Mucosa of rectum (tissue), 2 donors: ENCODE results near the gene YES1.

Experiments used
- H3K27ac ChIP-seq, 2 donors: one replicate each; pipeline ENCODE4 v1.7.0; 2013; ENCODE audit warnings: inconsistent platforms in 2 of 2, low read depth in 2 of 2, low read length in 2 of 2
- H3K27me3 ChIP-seq, 2 donors: one replicate each; pipeline ENCODE4 v1.7.0; 2013; ENCODE audit warnings: low read length in 2 of 2; ENCODE audit not compliant: control insufficient read depth in 2 of 2, insufficient read depth in 2 of 2
- H3K36me3 ChIP-seq, 2 donors: one replicate each; pipeline ENCODE4 v1.7.0; 2013; ENCODE audit warnings: low read length in 2 of 2; ENCODE audit not compliant: control insufficient read depth in 2 of 2, insufficient read depth in 2 of 2
- H3K4me1 ChIP-seq, 2 donors: one replicate each; pipeline ENCODE4 v1.7.0; 2013; ENCODE audit warnings: low read length in 2 of 2, mild to moderate bottlenecking in 1 of 2; ENCODE audit not compliant: control insufficient read depth in 2 of 2, insufficient read depth in 2 of 2
- H3K4me3 ChIP-seq, 2 donors: one replicate each; pipeline ENCODE4 v1.7.0; 2013; ENCODE audit warnings: low read length in 2 of 2
- H3K9ac ChIP-seq, 2 donors: one replicate each; pipeline ENCODE4 v1.7.0; 2013; ENCODE audit warnings: low read length in 2 of 2, low read depth in 1 of 2, mild to moderate bottlenecking in 1 of 2
- H3K9me3 ChIP-seq, 2 donors: one replicate each; pipeline ENCODE4 v1.7.0; 2013; ENCODE audit warnings: low read length in 2 of 2; ENCODE audit not compliant: control insufficient read depth in 2 of 2
- donor health status: healthy.
- donor health status: Normal muscosa, but diverticular disease.

Gene YES1

GRCh38 chr18:711310-711656, 100.8 kb downstream of the YES1 start:
- H3K9ac ChIP-seq: peak overlapping the region; percentile 72 to 73
- H3K27ac ChIP-seq: peak overlapping the region; percentile 80 to 84
- no peaks in the 10 kb centered on the region for H3K27me3 ChIP-seq
- peak overlapping the region; percentile 65 to 81 for H3K4me3 ChIP-seq
- peaks cover 0 to 2% of the 10 kb centered on the region in 2 donors for H3K36me3 ChIP-seq
- no peaks in the 10 kb centered on the region for H3K9me3 ChIP-seq
- peaks cover 0 to 5% of the 10 kb centered on the region in 2 donors for H3K4me1 ChIP-seq

DNA sequence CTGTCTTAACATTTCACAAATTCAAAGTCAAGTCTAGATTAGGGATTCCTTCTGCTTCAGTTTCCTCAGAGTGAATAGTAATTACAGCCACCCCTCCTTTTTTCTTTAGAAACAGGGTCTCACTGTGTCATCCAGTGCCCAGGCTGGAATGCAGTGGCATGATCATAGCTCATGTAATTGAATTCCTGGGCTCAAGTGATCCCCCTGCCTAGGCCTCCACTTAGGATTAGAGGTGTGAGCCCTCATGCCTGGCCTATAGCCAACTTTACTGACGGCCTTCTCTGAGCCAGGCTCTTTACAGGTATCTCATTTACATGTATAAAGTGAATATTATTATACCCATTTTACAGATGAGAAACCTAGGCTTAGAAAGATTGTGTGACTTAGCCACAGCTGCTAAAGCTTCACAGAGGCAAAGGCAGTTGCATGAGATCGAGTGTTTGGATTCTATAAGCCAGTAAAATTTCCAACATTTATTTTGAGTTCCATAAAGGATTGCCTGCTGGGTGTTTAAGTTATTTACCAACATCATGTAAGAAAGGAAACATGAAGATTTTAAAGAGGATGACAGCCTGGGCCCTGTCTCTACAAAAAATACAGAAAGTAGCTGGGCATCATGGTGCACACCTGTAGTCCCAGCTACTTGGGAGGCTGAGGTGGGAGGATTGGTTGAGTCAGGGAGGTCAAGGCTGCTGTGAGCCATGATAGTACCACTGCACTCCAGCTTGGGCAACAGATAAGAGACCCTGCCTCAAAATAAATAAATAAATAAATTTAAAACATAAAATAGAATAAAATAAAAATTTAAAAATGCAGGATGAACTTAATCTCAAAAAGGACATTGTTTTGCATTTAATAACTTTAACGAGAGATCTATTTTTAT, 101.4 kb downstream of the YES1 start:
- H3K4me3 ChIP-seq: peak overlapping the region in 1 of 2 donors; percentile 81
- peaks cover 0 to 5% of the 10 kb centered on the region in 2 donors for H3K4me1 ChIP-seq
- H3K9me3 ChIP-seq: no peaks in the 10 kb centered on the region
- H3K36me3 ChIP-seq: peaks cover 0 to 5% of the 10 kb centered on the region in 2 donors
- no peak overlapping the region for H3K27ac ChIP-seq
- H3K9ac ChIP-seq: no peak overlapping the region
- no peaks in the 10 kb centered on the region for H3K27me3 ChIP-seq

- Histone ChIP-seq H3K9me3 (no peaks in the 10 kb centered on the region), H3K9ac (no peak overlapping the region), H3K36me3 (peaks cover 0 to 10% of the 10 kb centered on the region in 2 donors), H3K4me1 (peaks cover 0 to 5% of the 10 kb centered on the region in 2 donors), H3K27me3 (no peaks in the 10 kb centered on the region), H3K27ac (no peak overlapping the region), H3K4me3 (no peak overlapping the region)
Observed at GRCh38 chr18:709771-710170, 102.3 kb downstream of the YES1 start.

DNA sequence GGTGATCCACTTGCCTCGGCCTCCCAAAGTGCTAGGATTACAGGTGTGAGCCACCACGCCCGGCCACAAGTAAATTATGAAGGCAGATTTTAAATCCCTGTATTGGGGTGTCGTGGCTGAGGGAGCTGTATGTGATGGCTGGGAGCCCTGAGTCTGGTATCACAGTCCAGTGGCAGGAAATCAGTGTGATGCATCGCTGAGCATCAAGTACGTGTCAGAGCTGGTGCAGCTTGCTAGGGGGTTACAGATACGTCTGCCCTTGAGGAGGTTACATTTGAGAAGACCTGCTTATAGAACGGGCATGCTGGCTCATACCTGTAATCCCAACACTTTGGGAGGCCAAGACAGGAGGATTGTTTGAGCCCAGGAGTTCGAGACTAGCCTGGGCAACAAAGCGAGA, 103.9 kb downstream of the YES1 start:
- Histone ChIP-seq H3K27me3 (no peaks in the 10 kb centered on the region), H3K9ac (no peak overlapping the region), H3K9me3 (no peaks in the 10 kb centered on the region), H3K27ac (no peak overlapping the region), H3K4me1 (peaks cover 0 to 5% of the 10 kb centered on the region in 2 donors), H3K4me3 (no peak overlapping the region), H3K36me3 (peaks cover 0 to 21% of the 10 kb centered on the region in 2 donors)

- H3K9me3 ChIP-seq: no peaks in the 10 kb centered on the region
- H3K27ac ChIP-seq: no peak overlapping the region
- H3K4me1 ChIP-seq: peaks cover 0 to 3% of the 10 kb centered on the region in 2 donors
- H3K27me3 ChIP-seq: no peaks in the 10 kb centered on the region
- peaks cover 0 to 21% of the 10 kb centered on the region in 2 donors for H3K36me3 ChIP-seq
- no peak overlapping the region for H3K4me3 ChIP-seq
- H3K9ac ChIP-seq: no peak overlapping the region
Observed at GRCh38 chr18:706405-706804, 105.6 kb downstream of the YES1 start.

DNA sequence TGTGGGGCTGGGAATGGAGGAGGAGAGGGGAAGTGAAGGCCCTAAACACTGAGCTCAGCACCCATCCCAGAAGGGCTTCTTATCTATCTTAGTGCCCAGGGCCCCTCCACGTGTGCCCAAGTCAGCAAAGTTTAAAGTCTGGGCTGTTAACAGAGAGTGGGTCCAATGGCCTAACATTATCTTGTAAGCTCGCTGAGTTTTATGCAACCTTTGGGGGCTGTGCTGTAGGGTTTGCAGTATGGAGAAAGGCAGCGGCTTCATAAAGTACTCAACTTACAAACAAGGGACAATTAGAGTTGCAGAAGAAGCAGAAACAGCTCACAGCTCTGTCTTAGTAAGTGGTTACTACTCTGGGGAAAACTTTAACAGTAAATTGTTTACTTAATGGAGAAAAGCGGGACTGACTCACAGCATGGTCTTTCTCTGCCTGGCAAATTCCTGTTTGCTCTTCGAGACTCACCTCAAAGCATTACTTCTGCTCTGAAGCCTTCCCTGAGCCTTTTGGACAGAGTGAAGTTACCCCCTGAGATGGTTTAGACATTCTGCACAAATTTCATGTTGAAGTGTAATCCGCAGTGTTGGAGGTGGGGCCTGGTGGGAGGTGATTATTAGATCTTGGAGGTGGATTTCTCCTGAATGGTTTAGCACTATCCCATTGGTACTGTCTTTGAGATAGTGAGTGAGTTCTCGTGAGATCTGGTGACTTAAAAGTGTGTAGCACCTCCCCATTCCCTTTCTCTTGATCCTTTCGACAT, 108.7 kb downstream of the YES1 start:
- peaks cover 4 to 21% of the 10 kb centered on the region in 2 donors for H3K36me3 ChIP-seq
- H3K27me3 ChIP-seq: no peaks in the 10 kb centered on the region
- H3K9ac ChIP-seq: no peak overlapping the region
- H3K9me3 ChIP-seq: no peaks in the 10 kb centered on the region
- no peaks in the 10 kb centered on the region for H3K4me1 ChIP-seq
- H3K27ac ChIP-seq: no peak overlapping the region
- no peak overlapping the region for H3K4me3 ChIP-seq

- Histone ChIP-seq H3K36me3 (peaks cover 4 to 9% of the 10 kb centered on the region in 2 donors), H3K4me1 (no peaks in the 10 kb centered on the region), H3K27me3 (no peaks in the 10 kb centered on the region), H3K9ac (no peak overlapping the region), H3K4me3 (no peak overlapping the region), H3K27ac (no peak overlapping the region), H3K9me3 (no peaks in the 10 kb centered on the region)
Observed at GRCh38 chr18:697800-698199, 114.2 kb downstream of the YES1 start.

GRCh38 chr18:697012-697411, 115.0 kb downstream of the YES1 start:
- Histone ChIP-seq H3K9ac (no peak overlapping the region), H3K4me3 (no peak overlapping the region), H3K36me3 (peaks cover 8 to 12% of the 10 kb centered on the region in 2 donors), H3K27me3 (no peaks in the 10 kb centered on the region), H3K27ac (no peak overlapping the region), H3K4me1 (no peaks in the 10 kb centered on the region), H3K9me3 (no peaks in the 10 kb centered on the region)

GRCh38 chr18:693466-694187, 118.4 kb downstream of the YES1 start:
- H3K36me3 ChIP-seq: peaks cover 8 to 15% of the 10 kb centered on the region in 2 donors

GRCh38 chr18:692824-693223, 119.2 kb downstream of the YES1 start:
- no peaks in the 10 kb centered on the region for H3K4me1 ChIP-seq
- no peak overlapping the region for H3K4me3 ChIP-seq
- no peak overlapping the region for H3K9ac ChIP-seq
- no peak overlapping the region for H3K27ac ChIP-seq
- H3K36me3 ChIP-seq: peaks cover 11 to 15% of the 10 kb centered on the region in 2 donors
- H3K27me3 ChIP-seq: no peaks in the 10 kb centered on the region
- no peaks in the 10 kb centered on the region for H3K9me3 ChIP-seq

More at GRCh38 chr18:693466-694187, 118.4 kb downstream of the YES1 start:
- Histone ChIP-seq H3K27ac (no peak overlapping the region), H3K4me1 (no peaks in the 10 kb centered on the region), H3K9me3 (no peaks in the 10 kb centered on the region), H3K9ac (no peak overlapping the region), H3K4me3 (no peak overlapping the region), H3K27me3 (no peaks in the 10 kb centered on the region)
